Measurements from ENCODE around the gene UGDH. TPM values are rescaled to one million over a fixed set of nuclear protein-coding genes. Genes with fewer than 3 reads are reported as not detected.

The UGDH gene
- total and polyA plus RNA-seq, 9 of the 15 experiments (the other 6 are each of a cell fraction or from before 2014, with no cell fraction given), result 5.5 to 21.7 (median 16.2) TPM

DNA sequence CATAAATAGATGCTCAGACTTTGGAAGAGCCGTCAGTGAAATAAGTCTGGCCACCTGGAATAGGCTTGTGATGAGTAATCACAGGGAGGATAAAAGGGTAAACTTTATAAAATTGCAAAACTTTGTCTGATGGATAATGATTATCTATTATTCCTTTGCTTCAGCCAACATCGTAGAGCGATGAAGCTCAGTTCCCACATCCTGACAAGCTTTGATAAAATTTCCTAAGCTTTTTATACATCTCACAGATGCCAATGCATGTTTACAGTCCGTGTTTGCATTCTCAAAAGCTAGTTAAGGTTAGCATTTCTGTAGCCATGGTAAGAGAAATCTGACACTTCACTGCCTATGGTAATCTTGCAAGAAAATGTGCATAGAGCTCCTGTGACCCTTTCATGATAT, 15.4 kb upstream of the UGDH start (continued):
- no peak for TF ChIP-seq AFF4 (CRISPR knock-in tag; IDR thresholded peaks at IDR 0.05)
- TF ChIP-seq ZNF830 (CRISPR knock-in tag; IDR thresholded peaks at IDR 0.05), result no peak
- TF ChIP-seq RNF2 (IDR thresholded peaks at IDR 0.05), result no peak
- no peak for TF ChIP-seq BCOR (IDR thresholded peaks at IDR 0.05)

DNA sequence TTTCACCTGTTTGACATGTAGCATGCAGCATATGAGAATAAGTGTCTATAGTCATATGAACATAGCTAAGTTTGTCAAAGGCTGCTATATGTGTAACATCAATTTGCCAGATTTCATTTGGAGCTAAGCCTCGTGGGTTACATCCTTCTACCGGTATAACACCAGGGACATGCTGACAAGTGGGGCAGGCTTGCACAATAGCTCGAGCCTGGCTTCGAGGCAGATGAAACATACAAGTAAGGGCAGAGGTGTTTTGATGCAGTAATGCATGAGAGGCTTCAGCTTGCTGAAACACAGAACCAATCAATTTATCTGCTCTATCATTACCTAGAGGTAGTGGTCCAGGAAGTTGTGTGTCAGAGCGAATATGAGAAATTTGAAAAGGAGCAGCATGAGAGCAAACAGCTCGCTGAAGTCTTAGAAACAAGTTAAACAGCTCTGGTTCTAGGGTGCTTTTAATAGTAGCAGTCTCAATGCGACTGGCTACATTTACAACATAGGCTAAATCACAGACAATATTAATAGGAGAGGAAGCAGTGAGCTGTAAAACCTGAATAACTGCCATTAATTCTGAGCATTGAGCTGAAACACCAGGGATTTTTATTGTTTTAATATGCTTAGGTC, 14.9 kb upstream of the UGDH start:
- Histone ChIP-seq H3K36me3 (ENCODE audit: control insufficient read depth, insufficient read depth, low read length) (no peaks in the 10 kb centered on the region), H3K4me1 (replicated peaks in 1 of 2; ENCODE audit: control insufficient read depth in 2 of 2, insufficient read depth in 2 of 2, low read length in 2 of 2) (peaks cover 0 to 5% of the 10 kb centered on the region in 2 experiments; a peak in 2 of 5 replicates), H2AFZ (ENCODE audit: low read depth, low read length) (no peak overlapping the region), H3K27ac (ENCODE audit: extremely low read depth, low read depth, low read length) (no peak overlapping the region), H4K20me1 (replicated peaks; ENCODE audit: control insufficient read depth, insufficient read depth, low read length) (no peaks in the 10 kb centered on the region), H3K9me3 (replicated peaks; ENCODE audit: control insufficient read depth, insufficient read depth, low read depth, low read length) (no peaks in the 10 kb centered on the region), H3K9me1 (ENCODE audit: control insufficient read depth, insufficient read depth, low read length) (no peaks in the 10 kb centered on the region), H3K9ac (ENCODE audit: insufficient read depth in 1 of 2, low read depth in 2 of 2, low read length in 2 of 2) (no peak overlapping the region), H3K4me2 (ENCODE audit: insufficient read depth, low read length) (no peak overlapping the region), H3K4me3 (no peak overlapping the region), H3K79me2 (ENCODE audit: control insufficient read depth, insufficient read depth, low read length) (no peaks in the 10 kb centered on the region), H3K27me3 (ENCODE audit: control insufficient read depth in 2 of 2, insufficient read depth in 2 of 2, low read length in 2 of 2) (no peaks in the 10 kb centered on the region)
- WGBS (ENCODE audit: insufficient coverage, low coverage, missing lambda C conversion rate), result 13% methylated on average over 7 of the region's 7 CpGs
- intact Hi-C loops (cut with micrococcal nuclease) (no loop called here), in situ Hi-C loops (cut with MboI) (no loop called here)
- POLR2A ChIA-PET, result interaction anchor here (0.6 to 1.5 kb wide), 3 partner anchors 15 to 96 kb away, joined by 3 to 5 read pairs (median 4); partner anchors contain the start of gene UGDH
- no TSS peak for BruUV-seq (replicated peaks)
- no peak for DNase-seq (ENCODE audit: extremely low read depth in 1 of 4, low spot score in 3 of 4)
- no peak for ATAC-seq
- CTCF ChIA-PET (ENCODE audit: low intra/inter-chr PET ratio), result no interaction called here
- FAIRE-seq, result no peak
- TF ChIP-seq POLR2G (IDR thresholded peaks at IDR 0.05; ENCODE audit: low read depth, low read length), result no peak
- no peak for TF ChIP-seq SETDB1 (IDR thresholded peaks at IDR 0.05; ENCODE audit: low read length)
- TF ChIP-seq DNMT1 (IDR thresholded peaks at IDR 0.05), result no peak
- TF ChIP-seq TCF3 (CRISPR knock-in tag; IDR thresholded peaks at IDR 0.05), result no peak
- TF ChIP-seq, protein P1, sequence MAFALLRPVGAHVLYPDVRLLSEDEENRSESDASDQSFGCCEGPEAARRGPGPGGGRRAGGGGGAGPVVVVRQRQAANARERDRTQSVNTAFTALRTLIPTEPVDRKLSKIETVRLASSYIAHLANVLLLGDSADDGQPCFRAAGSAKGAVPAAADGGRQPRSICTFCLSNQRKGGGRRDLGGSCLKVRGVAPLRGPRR (CRISPR knock-in tag; IDR thresholded peaks at IDR 0.05), result no peak
- TF ChIP-seq PHB2 (IDR thresholded peaks at IDR 0.05; ENCODE audit: low read depth), result no peak
- no peak for TF ChIP-seq MBD2 (IDR thresholded peaks at IDR 0.05; ENCODE audit: borderline replicate concordance, low read depth)
- TF ChIP-seq MEIS2 (IDR thresholded peaks at IDR 0.05; ENCODE audit: partially characterized antibody), result no peak
- no peak for TF ChIP-seq TCF7 (IDR thresholded peaks at IDR 0.05; ENCODE audit: borderline replicate concordance)
- no peak for TF ChIP-seq CBFA2T3 (IDR thresholded peaks at IDR 0.05)
- no peak for TF ChIP-seq BACH1 (tag; IDR thresholded peaks at IDR 0.05)
- no peak for TF ChIP-seq GMEB1 (CRISPR knock-in tag; IDR thresholded peaks at IDR 0.05)
